ENCODE results near the gene STRIP2.

DNA sequence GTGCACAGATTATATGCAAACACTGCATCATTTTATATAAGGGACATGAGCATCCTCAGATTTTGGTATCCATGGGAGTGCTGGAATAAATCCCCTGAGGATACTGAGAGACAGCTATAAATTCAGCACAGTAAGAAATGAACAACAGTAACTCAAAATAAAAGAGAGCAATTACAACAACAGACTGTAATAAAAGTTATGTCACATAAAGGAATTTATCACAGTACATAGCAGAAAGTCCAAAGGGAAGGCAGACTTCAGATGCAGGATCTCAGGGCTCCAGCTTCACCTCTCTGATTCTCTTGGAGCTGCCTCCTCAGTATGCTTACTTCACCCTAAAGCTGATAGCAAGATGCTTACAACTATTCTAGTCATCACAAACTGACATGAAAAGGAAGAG is 43.9 kb upstream of the STRIP2 start:
- TF ChIP-seq, protein P1, sequence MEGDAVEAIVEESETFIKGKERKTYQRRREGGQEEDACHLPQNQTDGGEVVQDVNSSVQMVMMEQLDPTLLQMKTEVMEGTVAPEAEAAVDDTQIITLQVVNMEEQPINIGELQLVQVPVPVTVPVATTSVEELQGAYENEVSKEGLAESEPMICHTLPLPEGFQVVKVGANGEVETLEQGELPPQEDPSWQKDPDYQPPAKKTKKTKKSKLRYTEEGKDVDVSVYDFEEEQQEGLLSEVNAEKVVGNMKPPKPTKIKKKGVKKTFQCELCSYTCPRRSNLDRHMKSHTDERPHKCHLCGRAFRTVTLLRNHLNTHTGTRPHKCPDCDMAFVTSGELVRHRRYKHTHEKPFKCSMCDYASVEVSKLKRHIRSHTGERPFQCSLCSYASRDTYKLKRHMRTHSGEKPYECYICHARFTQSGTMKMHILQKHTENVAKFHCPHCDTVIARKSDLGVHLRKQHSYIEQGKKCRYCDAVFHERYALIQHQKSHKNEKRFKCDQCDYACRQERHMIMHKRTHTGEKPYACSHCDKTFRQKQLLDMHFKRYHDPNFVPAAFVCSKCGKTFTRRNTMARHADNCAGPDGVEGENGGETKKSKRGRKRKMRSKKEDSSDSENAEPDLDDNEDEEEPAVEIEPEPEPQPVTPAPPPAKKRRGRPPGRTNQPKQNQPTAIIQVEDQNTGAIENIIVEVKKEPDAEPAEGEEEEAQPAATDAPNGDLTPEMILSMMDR (IDR thresholded peaks at IDR 0.05; ENCODE audit: low read depth, low read length, poor library complexity, severe bottlenecking): no peak
- no peak for TF ChIP-seq EZH2phosphoT487 (IDR thresholded peaks at IDR 0.05; ENCODE audit: borderline replicate concordance, low read length)
